Transverse colon (tissue), 4 donors: ENCODE measurements around the gene SH3BGR.

Experiments
- CTCF ChIP-seq, 5 experiments: fragments of 200-600 bp in 3 of 5; fragments of 450-650 bp in 2 of 5; sonication (generic) in 3 of 5; IDR thresholded peaks; 1 replicate in 2 of 5; 2 replicates in 3 of 5; pipeline ENCODE4 v1.5.1; 2016 to 2017; ENCODE audit warnings: antibody characterized with exemption in 5 of 5, inconsistent platforms in 3 of 5, mild to moderate bottlenecking in 2 of 5, moderate library complexity in 1 of 5
- EP300 ChIP-seq: sonication (generic); formaldehyde crosslinking; IDR thresholded peaks from one replicate; pipeline ENCODE4 v1.6.1; 2017; ENCODE audit warnings: antibody characterized with exemption, low read depth
- POLR2A ChIP-seq: fragments of 450-650 bp; IDR thresholded peaks from one replicate; pipeline ENCODE4 v1.6.1; 2016; ENCODE audit warnings: antibody characterized with exemption, mild to moderate bottlenecking, moderate library complexity
- POLR2AphosphoS5 ChIP-seq, 3 donors: sonication (generic); formaldehyde crosslinking; IDR thresholded peaks; one replicate each; pipeline ENCODE4 v1.6.1; 2016; ENCODE audit warnings: antibody characterized with exemption in 3 of 3

GRCh38 chr21:39481886-39482285 is 30.1 kb downstream of the SH3BGR start:
- TF ChIP-seq CTCF (IDR thresholded peaks at IDR 0.05), result no peak
- no peak for TF ChIP-seq POLR2AphosphoS5 (IDR thresholded peaks at IDR 0.05)
- TF ChIP-seq POLR2A, result no peak
- TF ChIP-seq EP300, result no peak
